ENCODE data around the gene CHN2. TPM values are rescaled to one million over a fixed set of nuclear protein-coding genes. Genes with fewer than 3 reads are reported as not detected.

CHN2 gene
- total RNA-seq, 2 donors from 2014 or later, result 7.0 to 29.1 TPM

DNA sequence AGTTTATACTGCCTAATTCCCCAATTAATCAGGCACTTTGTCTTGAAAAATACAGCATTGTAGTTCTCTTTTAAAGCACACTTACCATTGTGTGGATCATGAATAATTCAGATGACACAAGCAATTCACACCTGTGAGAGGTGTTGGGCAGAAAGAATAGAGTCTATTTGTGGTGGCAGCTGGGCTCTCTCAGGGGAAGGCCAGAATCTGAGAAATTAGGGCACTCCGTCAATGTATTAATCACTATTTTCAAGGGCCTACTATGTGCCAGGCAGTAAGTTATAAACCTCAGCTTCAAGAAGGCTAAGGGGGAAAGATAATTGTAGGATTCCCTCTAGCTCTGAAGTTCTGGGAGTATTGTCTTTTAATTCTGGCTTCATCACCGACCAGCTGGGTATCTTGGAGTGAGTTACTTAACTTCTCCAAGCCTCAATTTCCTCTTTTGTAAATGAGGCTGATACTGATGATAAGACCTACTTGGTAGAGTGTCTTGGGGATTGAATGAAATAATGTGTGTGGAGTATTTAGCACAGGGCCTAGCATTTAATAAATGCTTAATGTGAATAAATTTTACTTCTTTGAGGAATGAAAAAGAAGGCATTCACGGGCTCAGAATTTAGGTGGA lies 2.5 kb downstream of the CHN2 start:
- WGBS, result 92% methylated on average over 3 of the region's 3 CpGs
- DNase-seq (ENCODE audit: low spot score), result no peak
- intact Hi-C loops (cut with DNase I), result loop anchor here (10.0 kb wide), 1 partner anchor 148 kb away; no protein-coding TSS in a partner anchor
- no peak overlapping the region for H3K4me3 ChIP-seq
- no peaks in the 10 kb centered on the region for H3K27me3 ChIP-seq (replicated peaks; ENCODE audit: insufficient read depth)
- no peak overlapping the region for H3K27ac ChIP-seq
- H3K4me1 ChIP-seq (replicated peaks), result no peaks in the 10 kb centered on the region
- no peaks in the 10 kb centered on the region for H3K36me3 ChIP-seq
- no peaks in the 10 kb centered on the region for H3K9me3 ChIP-seq
- TF ChIP-seq POLR2AphosphoS5 (IDR thresholded peaks at IDR 0.05) (no peak), POLR2A (IDR thresholded peaks at IDR 0.05) (no peak)
- TF ChIP-seq, protein P1, sequence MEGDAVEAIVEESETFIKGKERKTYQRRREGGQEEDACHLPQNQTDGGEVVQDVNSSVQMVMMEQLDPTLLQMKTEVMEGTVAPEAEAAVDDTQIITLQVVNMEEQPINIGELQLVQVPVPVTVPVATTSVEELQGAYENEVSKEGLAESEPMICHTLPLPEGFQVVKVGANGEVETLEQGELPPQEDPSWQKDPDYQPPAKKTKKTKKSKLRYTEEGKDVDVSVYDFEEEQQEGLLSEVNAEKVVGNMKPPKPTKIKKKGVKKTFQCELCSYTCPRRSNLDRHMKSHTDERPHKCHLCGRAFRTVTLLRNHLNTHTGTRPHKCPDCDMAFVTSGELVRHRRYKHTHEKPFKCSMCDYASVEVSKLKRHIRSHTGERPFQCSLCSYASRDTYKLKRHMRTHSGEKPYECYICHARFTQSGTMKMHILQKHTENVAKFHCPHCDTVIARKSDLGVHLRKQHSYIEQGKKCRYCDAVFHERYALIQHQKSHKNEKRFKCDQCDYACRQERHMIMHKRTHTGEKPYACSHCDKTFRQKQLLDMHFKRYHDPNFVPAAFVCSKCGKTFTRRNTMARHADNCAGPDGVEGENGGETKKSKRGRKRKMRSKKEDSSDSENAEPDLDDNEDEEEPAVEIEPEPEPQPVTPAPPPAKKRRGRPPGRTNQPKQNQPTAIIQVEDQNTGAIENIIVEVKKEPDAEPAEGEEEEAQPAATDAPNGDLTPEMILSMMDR (IDR thresholded peaks at IDR 0.05), result no peak

DNA sequence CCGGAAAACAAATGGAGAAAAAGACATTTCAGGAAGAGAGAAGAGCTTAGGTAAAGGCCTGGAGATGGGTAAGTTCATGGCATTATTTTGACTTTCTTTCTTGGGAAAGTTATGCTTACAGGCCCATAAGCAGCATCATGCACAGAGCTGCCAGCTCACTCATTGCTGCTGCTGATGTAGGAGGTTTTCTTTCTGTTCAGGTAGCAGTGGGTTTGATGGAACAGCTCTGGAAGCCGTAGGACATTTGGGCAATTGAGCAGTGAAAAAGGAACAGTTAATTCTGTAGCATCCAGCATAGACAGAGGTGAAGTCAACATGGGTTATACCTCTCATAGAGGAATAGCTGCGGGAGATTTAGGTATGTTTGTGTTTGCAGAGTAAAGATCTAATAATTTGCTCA lies 3.3 kb downstream of the CHN2 start:
- no peaks in the 10 kb centered on the region for H3K36me3 ChIP-seq
- H3K4me1 ChIP-seq (replicated peaks), result no peaks in the 10 kb centered on the region
- intact Hi-C loops (cut with DNase I), result loop anchor here (10.0 kb wide), 1 partner anchor 147 kb away; no protein-coding TSS in a partner anchor
- H3K4me3 ChIP-seq, result no peak overlapping the region
- H3K9me3 ChIP-seq, result no peaks in the 10 kb centered on the region
- no peaks in the 10 kb centered on the region for H3K27me3 ChIP-seq (replicated peaks; ENCODE audit: insufficient read depth)
- WGBS, result 98% methylated on average over 3 of the region's 3 CpGs
- no peak overlapping the region for H3K27ac ChIP-seq
- TF ChIP-seq, protein P1 (IDR thresholded peaks at IDR 0.05), result no peak
- TF ChIP-seq POLR2AphosphoS5 (IDR thresholded peaks at IDR 0.05), result no peak
- DNase-seq (ENCODE audit: low spot score), result no peak

DNA sequence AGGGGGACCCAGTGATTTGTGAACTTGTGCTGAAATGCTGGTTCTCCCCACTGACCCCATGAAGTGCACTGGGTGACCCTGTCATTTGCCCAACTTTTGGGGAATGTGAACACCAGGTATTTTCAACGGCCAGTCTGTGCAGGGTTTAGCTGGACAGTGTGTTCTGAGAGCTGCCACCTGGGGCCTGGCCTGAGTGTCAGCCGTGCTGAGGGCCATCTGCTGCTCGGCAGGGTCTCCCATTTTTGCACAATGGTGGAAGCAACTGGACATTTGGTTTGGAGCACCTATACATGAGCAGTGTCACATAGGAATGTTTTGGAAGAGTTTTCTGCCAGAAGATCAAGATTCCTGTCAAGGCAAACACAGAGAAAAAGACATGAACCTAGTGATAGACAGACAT lies 5.2 kb downstream of the CHN2 start:
- H3K27me3 ChIP-seq (replicated peaks; ENCODE audit: insufficient read depth), result no peaks in the 10 kb centered on the region
- WGBS, result 90% methylated on average over 3 of the region's 3 CpGs
- no peaks in the 10 kb centered on the region for H3K4me1 ChIP-seq (replicated peaks)
- intact Hi-C loops (cut with DNase I), result loop anchor here (10.0 kb wide), 1 partner anchor 145 kb away; no protein-coding TSS in a partner anchor
- no peak overlapping the region for H3K27ac ChIP-seq
- H3K4me3 ChIP-seq, result no peak overlapping the region
- H3K36me3 ChIP-seq, result no peaks in the 10 kb centered on the region
- DNase-seq (ENCODE audit: low spot score), result no peak
- no peaks in the 10 kb centered on the region for H3K9me3 ChIP-seq
- TF ChIP-seq, protein P1 (IDR thresholded peaks at IDR 0.05), result no peak
- TF ChIP-seq POLR2A (IDR thresholded peaks at IDR 0.05), result no peak
- no peak for TF ChIP-seq POLR2AphosphoS5 (IDR thresholded peaks at IDR 0.05)

DNA sequence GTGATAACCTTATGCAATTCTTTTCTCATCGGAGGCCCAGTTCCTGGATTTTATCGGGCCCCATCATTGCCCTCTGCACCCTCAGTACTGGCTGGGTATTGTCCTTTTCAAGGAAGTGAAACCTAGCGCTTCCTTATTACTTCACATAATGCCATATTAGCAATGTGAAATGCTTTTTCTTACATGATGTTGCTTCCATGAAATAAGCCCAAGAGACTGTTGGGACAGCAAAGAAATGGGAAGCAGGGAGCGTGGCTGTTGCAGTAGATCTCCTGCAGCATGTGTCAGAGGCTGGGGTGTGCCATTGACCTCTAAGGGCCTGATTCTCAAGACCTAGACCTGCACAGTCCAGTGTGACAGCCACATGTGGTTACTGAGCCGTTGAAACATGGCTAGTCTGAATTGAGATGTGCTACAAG lies 8.1 kb downstream of the CHN2 start:
- TF ChIP-seq POLR2AphosphoS5 (IDR thresholded peaks at IDR 0.05) (no peak), POLR2A (IDR thresholded peaks at IDR 0.05) (no peak)
- TF ChIP-seq, protein P1 (IDR thresholded peaks at IDR 0.05), result no peak
- WGBS, result 88% methylated on average over 5 of the region's 5 CpGs
- intact Hi-C loops (cut with DNase I), result no loop called here
- no peak for DNase-seq (ENCODE audit: low spot score)
- Histone ChIP-seq H3K27ac (no peak overlapping the region), H3K4me3 (no peak overlapping the region), H3K36me3 (no peaks in the 10 kb centered on the region), H3K9me3 (no peaks in the 10 kb centered on the region), H3K27me3 (replicated peaks; ENCODE audit: insufficient read depth) (no peaks in the 10 kb centered on the region), H3K4me1 (replicated peaks) (no peaks in the 10 kb centered on the region)

Measured in prostate gland (tissue), 2 donors.